RWPE1 (cell line): ENCODE data around the gene SLC6A12.

Source experiments
- CTCF ChIA-PET: fragments of 350-600 bp; sonication (Branson Sonifier 250); formaldehyde crosslinking; extraction: SDS; loops from one replicate; lab custom pipeline; 2021; lab: Yijun Ruan, JAX
- POLR2A ChIA-PET: fragments of 400-600 bp; formaldehyde crosslinking; extraction: SDS; loops from one replicate; lab custom pipeline; 2020; ENCODE audit warnings: antibody characterized with exemption; ENCODE audit not compliant: low non-redundant PET; lab: Yijun Ruan, JAX
- DNase-seq: peaks from one replicate; pipeline ENCODE4 v3.0.0; 2012; ENCODE audit warnings: low spot score
- H3K27ac ChIP-seq: fragments of 450-650 bp; 2 replicates; pipeline ENCODE4 v1.5.1; 2017
- TF ChIP-seq, protein P1 (sequence below): fragments of 450-650 bp; conservative IDR thresholded peaks from 2 replicates; pipeline ENCODE4 v1.5.1; 2017; ENCODE audit warnings: low read depth, mild to moderate bottlenecking

The SLC6A12 gene

DNA sequence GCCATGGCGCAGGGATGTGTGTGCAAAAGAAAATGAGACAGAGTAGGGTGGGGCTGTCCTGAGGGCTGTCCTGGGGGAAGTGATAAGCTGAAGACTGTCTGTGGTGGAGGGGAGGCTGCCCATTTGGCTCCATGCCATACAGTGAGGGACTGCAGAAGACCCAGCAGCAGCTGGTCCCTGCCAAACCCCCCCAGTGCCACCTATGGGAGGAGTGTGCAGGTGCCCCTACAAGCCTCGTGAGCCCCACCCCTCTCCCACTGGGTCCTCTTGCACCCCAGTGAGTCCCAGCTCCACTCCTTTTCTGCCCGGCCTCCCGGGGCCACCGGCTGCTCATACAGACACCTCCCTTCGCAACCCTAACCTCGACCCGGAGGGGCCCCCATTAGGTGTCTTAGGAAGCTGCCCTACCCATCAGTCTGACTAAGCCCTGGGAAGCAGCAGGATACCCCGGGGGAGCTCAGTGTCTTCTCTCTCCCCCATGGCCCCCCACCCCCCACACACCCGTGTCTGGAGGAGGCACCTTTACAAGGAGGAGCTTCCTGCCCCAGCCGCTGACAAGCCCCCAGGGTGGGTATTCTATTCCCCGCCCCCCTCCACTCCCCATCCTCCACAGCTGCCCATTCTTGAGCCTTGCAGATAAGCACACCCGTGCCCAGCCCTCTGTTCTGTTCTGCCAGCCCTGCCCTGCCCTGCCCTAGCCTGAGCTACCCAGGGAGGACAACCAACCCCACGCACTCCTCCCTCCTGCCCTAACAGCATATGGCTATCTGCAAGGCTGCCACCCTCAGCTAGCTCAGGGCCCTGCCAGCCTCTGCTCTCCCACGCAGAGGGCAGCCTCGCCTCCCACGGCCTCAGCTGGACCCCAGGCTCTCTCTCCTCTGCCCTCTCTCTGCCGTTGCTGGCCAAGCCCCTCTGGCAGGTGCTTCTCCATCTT lies 41.9 kb downstream of the SLC6A12 start:
- DNase-seq = no peak
- TF ChIP-seq, protein P1, sequence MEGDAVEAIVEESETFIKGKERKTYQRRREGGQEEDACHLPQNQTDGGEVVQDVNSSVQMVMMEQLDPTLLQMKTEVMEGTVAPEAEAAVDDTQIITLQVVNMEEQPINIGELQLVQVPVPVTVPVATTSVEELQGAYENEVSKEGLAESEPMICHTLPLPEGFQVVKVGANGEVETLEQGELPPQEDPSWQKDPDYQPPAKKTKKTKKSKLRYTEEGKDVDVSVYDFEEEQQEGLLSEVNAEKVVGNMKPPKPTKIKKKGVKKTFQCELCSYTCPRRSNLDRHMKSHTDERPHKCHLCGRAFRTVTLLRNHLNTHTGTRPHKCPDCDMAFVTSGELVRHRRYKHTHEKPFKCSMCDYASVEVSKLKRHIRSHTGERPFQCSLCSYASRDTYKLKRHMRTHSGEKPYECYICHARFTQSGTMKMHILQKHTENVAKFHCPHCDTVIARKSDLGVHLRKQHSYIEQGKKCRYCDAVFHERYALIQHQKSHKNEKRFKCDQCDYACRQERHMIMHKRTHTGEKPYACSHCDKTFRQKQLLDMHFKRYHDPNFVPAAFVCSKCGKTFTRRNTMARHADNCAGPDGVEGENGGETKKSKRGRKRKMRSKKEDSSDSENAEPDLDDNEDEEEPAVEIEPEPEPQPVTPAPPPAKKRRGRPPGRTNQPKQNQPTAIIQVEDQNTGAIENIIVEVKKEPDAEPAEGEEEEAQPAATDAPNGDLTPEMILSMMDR = no peak
- H3K27ac ChIP-seq = no peak overlapping the region
- ChIA-PET CTCF (interaction anchor here (0.6 to 1.7 kb wide), 2 partner anchors 17 to 25 kb away, joined by 3 to 6 read pairs; no protein-coding TSS in a partner anchor), POLR2A (no interaction called here)

DNA sequence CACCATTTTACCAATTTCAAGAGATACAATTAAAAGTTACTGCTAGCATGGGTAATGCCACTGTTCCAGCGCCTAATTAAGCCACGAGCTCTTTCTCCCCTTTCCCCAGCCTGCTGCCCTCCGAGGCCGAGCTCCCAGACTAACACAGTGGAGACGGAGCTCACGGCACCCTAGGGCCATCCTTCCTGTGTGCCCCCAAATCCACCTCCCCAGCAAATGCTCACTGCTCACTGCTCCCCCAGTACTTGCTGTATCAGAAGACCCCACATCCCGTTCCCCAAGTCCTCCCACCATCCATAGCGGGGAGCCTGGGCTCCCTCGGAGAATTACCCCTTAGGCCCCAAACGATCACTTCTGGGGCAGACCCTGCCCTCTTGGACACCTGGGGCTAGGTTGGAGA lies 42.7 kb downstream of the SLC6A12 start:
- no peak for DNase-seq
- CTCF ChIA-PET = interaction anchor here (0.6 kb wide), 1 partner anchor 24 kb away, joined by 3 read pairs; no protein-coding TSS in a partner anchor
- no peak overlapping the region for H3K27ac ChIP-seq
- TF ChIP-seq, protein P1 = no peak
- POLR2A ChIA-PET = no interaction called here

DNA sequence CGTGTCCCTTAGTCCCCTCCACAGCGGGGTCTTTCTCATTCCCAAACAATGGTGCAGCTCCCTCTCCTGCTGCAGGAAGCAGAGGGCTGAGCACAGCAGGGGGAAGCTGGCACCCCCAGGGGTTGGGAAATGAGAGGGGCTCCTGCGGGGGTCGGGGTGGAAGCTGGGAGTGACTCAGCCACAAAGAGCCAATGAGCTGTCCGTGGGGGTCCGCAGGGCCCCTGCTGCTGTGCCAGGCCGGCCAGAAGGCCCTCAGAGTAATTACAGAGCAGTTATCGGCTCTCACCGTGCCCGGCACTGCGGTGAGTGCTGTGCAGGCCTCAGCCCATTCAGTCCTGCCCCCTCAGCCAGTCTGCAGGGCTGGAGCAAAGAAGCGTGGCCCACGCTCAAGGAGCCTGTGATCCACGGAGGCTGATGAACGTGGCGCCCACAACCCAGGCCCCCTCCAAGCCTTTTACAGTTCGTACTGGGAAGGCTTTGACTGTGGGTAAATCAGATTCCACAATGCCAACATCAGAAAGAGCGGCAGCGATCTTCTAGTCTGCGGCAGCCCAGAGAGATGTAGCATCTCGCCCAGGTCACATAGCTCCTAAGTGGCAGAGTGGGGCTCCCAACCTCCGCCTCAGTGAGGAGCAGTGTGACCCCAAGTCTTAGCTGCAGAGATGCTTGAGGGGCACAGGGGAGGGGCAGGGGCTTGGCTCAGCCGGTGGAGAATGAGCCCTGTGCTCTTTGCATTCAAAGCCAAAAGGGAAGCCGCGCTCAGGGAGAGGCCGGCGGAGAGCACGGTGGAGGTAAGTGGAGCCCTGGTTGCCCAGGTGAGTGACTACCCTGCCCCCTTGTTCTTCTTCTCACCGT lies 43.4 kb downstream of the SLC6A12 start:
- DNase-seq = no peak
- TF ChIP-seq, protein P1 = no peak
- H3K27ac ChIP-seq = no peak overlapping the region
- POLR2A ChIA-PET = no interaction called here
- CTCF ChIA-PET = interaction anchor here (0.6 kb wide), 2 partner anchors 16 to 25 kb away, joined by 3 to 4 read pairs; no protein-coding TSS in a partner anchor

- no peak for DNase-seq
- POLR2A ChIA-PET = no interaction called here
- CTCF ChIA-PET = interaction anchor here (0.6 kb wide), 1 partner anchor 17 kb away, joined by 4 read pairs; no protein-coding TSS in a partner anchor
- TF ChIP-seq, protein P1 = no peak
- no peak overlapping the region for H3K27ac ChIP-seq
Measured at GRCh38 chr12:169528-170370, 44.2 kb downstream of the SLC6A12 start.

DNA sequence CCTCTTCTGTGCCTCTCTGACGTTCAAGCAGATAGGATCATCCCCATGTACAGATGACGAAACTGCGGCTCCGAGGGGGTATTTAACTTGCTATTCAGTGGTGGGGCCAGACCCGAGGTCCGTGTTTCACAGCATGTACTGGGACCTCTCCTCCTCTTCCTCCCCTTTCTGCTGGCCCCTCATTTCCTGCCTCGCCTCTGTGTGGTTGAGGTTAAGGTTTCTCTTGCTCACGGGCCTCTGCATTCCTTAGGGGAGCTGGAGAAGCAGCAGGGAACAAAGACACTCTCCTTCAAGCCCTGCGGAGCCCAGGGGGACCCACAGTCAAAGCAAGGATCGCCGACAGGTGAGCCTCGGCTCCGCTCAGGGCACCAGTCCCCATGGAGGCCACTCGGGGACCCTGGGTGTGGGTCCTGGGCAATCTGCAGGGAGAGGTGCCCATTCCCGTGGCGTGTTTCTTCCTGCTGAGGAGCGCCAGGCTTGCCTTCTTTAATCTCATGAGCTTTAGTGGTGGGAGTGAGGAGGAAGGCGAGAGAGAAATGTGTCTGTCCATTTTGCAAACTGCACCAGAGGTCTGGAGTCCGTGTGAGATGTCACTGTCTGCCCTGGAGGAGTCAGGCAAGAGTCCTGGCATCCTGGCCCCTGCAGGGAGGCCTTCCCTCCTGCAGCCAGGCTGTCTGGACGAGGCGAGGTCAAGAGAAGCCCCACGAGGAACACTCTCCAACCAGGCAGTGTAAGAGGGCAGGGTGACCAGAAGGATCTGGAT lies 45.0 kb downstream of the SLC6A12 start:
- ChIA-PET CTCF (no interaction called here), POLR2A (no interaction called here)
- no peak overlapping the region for H3K27ac ChIP-seq
- DNase-seq = no peak
- TF ChIP-seq, protein P1 = no peak
